ENCODE data around the gene UMAD1.

UMAD1 gene

GRCh38 chr7:7687800-7688199, 47.2 kb downstream of the UMAD1 start:
- H3K9me3 ChIP-seq (ENCODE audit: insufficient read depth, low read depth, low read length): no peaks in the 10 kb centered on the region
- no peak overlapping the region for H3K9ac ChIP-seq (ENCODE audit: low read depth, low read length, poor library complexity, severe bottlenecking)
- no peaks in the 10 kb centered on the region for H3K9me2 ChIP-seq (replicated peaks; ENCODE audit: low read depth, low read length)
- TF ChIP-seq CTCF (conservative IDR thresholded peaks at IDR 0.05; ENCODE audit: low read length): no peak
- TF ChIP-seq EZH2phosphoT487 (IDR thresholded peaks at IDR 0.05; ENCODE audit: borderline replicate concordance): no peak
- peaks cover 21% of the 10 kb centered on the region for H3K4me1 ChIP-seq (ENCODE audit: insufficient read depth, low read length, poor library complexity, severe bottlenecking)
- no peaks in the 10 kb centered on the region for H3K36me3 ChIP-seq (ENCODE audit: insufficient read depth, low read length)
- H3K27me3 ChIP-seq (ENCODE audit: insufficient read depth, low read length, poor library complexity, severe bottlenecking): no peaks in the 10 kb centered on the region
- H3K79me2 ChIP-seq (ENCODE audit: insufficient read depth, low read length): 0 out of 2 replicates have a peak, but pooled peaks cover 10% of the 10 kb centered on the region
- H3K4me3 ChIP-seq (ENCODE audit: low read length, poor library complexity, severe bottlenecking): no peak overlapping the region
- no peak overlapping the region for H3K4me2 ChIP-seq (ENCODE audit: low read depth, low read length, poor library complexity, severe bottlenecking)
- no peaks in the 10 kb centered on the region for H3F3A ChIP-seq (ENCODE audit: low read depth)
- H2AFZ ChIP-seq (ENCODE audit: low read length): no peak overlapping the region
- no peaks in the 10 kb centered on the region for H4K20me1 ChIP-seq (ENCODE audit: insufficient read depth, low read length, poor library complexity, severe bottlenecking)

DNA sequence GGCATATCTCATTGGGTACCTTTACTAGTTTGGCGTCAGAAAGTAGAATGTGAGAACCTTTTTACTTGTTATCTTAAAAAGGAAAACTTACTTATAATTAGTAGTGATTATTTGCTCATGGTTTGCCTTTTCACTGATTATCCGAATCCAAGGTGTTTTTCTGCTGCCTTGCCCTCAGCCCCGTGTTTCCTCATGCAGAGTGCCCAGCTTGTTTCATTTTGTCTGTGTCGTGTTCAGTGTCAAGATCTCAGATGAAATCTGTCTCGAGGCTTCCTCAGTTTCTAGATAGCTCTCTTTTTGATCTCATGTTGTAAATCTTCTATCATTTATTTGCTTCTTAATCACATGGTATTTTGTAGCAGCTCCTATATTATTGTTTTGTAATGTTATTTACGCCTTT, 47.8 kb downstream of the UMAD1 start:
- no peaks in the 10 kb centered on the region for H3K27me3 ChIP-seq (ENCODE audit: insufficient read depth, low read length, poor library complexity, severe bottlenecking)
- no peaks in the 10 kb centered on the region for H3K9me2 ChIP-seq (replicated peaks; ENCODE audit: low read depth, low read length)
- no peaks in the 10 kb centered on the region for H3K9me3 ChIP-seq (ENCODE audit: insufficient read depth, low read depth, low read length)
- no peaks in the 10 kb centered on the region for H4K20me1 ChIP-seq (ENCODE audit: insufficient read depth, low read length, poor library complexity, severe bottlenecking)
- H3K9ac ChIP-seq (ENCODE audit: low read depth, low read length, poor library complexity, severe bottlenecking): no peak overlapping the region
- no peak overlapping the region for H3K4me2 ChIP-seq (ENCODE audit: low read depth, low read length, poor library complexity, severe bottlenecking)
- TF ChIP-seq EZH2phosphoT487 (IDR thresholded peaks at IDR 0.05; ENCODE audit: borderline replicate concordance) (no peak), CTCF (conservative IDR thresholded peaks at IDR 0.05; ENCODE audit: low read length) (no peak)
- H3K79me2 ChIP-seq (ENCODE audit: insufficient read depth, low read length): 0 out of 2 replicates have a peak, but pooled peaks cover 5% of the 10 kb centered on the region
- H3F3A ChIP-seq (ENCODE audit: low read depth): no peaks in the 10 kb centered on the region
- H3K36me3 ChIP-seq (ENCODE audit: insufficient read depth, low read length): no peaks in the 10 kb centered on the region
- no peak overlapping the region for H2AFZ ChIP-seq (ENCODE audit: low read length)
- H3K4me3 ChIP-seq (ENCODE audit: low read length, poor library complexity, severe bottlenecking): no peak overlapping the region
- H3K4me1 ChIP-seq (ENCODE audit: insufficient read depth, low read length, poor library complexity, severe bottlenecking): peaks cover 20% of the 10 kb centered on the region

GRCh38 chr7:7688956-7689355, 48.4 kb downstream of the UMAD1 start:
- H3K79me2 ChIP-seq (ENCODE audit: insufficient read depth, low read length): 0 out of 2 replicates have a peak, but pooled peaks cover 4% of the 10 kb centered on the region
- no peaks in the 10 kb centered on the region for H3K36me3 ChIP-seq (ENCODE audit: insufficient read depth, low read length)
- H3K4me3 ChIP-seq (ENCODE audit: low read length, poor library complexity, severe bottlenecking): no peak overlapping the region
- H3K9ac ChIP-seq (ENCODE audit: low read depth, low read length, poor library complexity, severe bottlenecking): no peak overlapping the region
- no peaks in the 10 kb centered on the region for H4K20me1 ChIP-seq (ENCODE audit: insufficient read depth, low read length, poor library complexity, severe bottlenecking)
- H3K9me3 ChIP-seq (ENCODE audit: insufficient read depth, low read depth, low read length): no peaks in the 10 kb centered on the region
- H3K4me2 ChIP-seq (ENCODE audit: low read depth, low read length, poor library complexity, severe bottlenecking): no peak overlapping the region
- H3F3A ChIP-seq (ENCODE audit: low read depth): no peaks in the 10 kb centered on the region
- no peaks in the 10 kb centered on the region for H3K27me3 ChIP-seq (ENCODE audit: insufficient read depth, low read length, poor library complexity, severe bottlenecking)
- H3K9me2 ChIP-seq (replicated peaks; ENCODE audit: low read depth, low read length): no peaks in the 10 kb centered on the region
- H3K4me1 ChIP-seq (ENCODE audit: insufficient read depth, low read length, poor library complexity, severe bottlenecking): peaks cover 20% of the 10 kb centered on the region
- no peak overlapping the region for H2AFZ ChIP-seq (ENCODE audit: low read length)
- TF ChIP-seq EZH2phosphoT487 (IDR thresholded peaks at IDR 0.05; ENCODE audit: borderline replicate concordance) (no peak), CTCF (conservative IDR thresholded peaks at IDR 0.05; ENCODE audit: low read length) (no peak)
